HCT116 (cell line): ENCODE measurements around the gene DLG2. TPM values are rescaled to one million over a fixed set of nuclear protein-coding genes. Genes with fewer than 3 reads are reported as not detected.

Experiments
- ATAC-seq: fragments of 200-7000 bp; cut with Tn5 transposase; 2 replicates; pipeline ENCODE4 v1.9.1; 2020; ENCODE audit warnings: mild to moderate bottlenecking, moderate library complexity
- BruUV-seq: library from RNA; stranded (reverse); fragments of 400-500 nt; replicated peaks from 2 replicates; lab custom pipeline; 2021; lab: Mats Ljungman, UMichigan
- CTCF ChIA-PET: fragments of 300-600 bp; sonication (Branson Sonifier 250); formaldehyde crosslinking; loops from one replicate; lab custom pipeline; 2021; ENCODE audit warnings: antibody characterized with exemption; lab: Charles Lee
- POLR2A ChIA-PET: fragments of 300-600, 350-600 bp; sonication (Branson Sonifier 250); formaldehyde crosslinking; loops from one replicate; lab custom pipeline; 2021; ENCODE audit warnings: antibody characterized with exemption; lab: Charles Lee
- RAD21 ChIA-PET, 2 experiments: fragments of 300-600 bp; sonication (Branson Sonifier 250); formaldehyde crosslinking; loops; one replicate each; lab custom pipeline; 2023; ENCODE audit warnings: low total read pairs in 2 of 2; ENCODE audit not compliant: uncharacterized antibody in 2 of 2, unreplicated experiment in 2 of 2, low non-redundant PET in 1 of 2; lab: Charles Lee
- DNase-seq: peaks from one replicate; pipeline ENCODE4 v3.0.0-alpha.2; 2010; ENCODE audit warnings: low read depth, low spot score
- H2AFZ ChIP-seq: fragments of 200-600 bp; shearing (Covaris generic), sonication (generic); 2 replicates; pipeline ENCODE4 v1.6.1; 2017; ENCODE audit warnings: low read depth, mixed run types, mixed read lengths, antibody characterized with exemption, low read length; ENCODE audit not compliant: poor library complexity, severe bottlenecking
- H3K27ac ChIP-seq: 2 replicates; pipeline ENCODE4 v1.5.1; 2012; ENCODE audit warnings: low read depth, low read length
- H3K27me3 ChIP-seq: fragments of 200-600 bp; sonication (generic); 2 replicates; pipeline ENCODE4 v1.6.1; 2016; ENCODE audit warnings: mixed run types, low read length, mixed read lengths; ENCODE audit not compliant: insufficient read depth
- H3K36me3 ChIP-seq, 2 experiments: fragments of 200-500 bp in 1 of 2; fragments of 200-600 bp in 1 of 2; sonication (Bioruptor generic) in 1 of 2; sonication (generic) in 1 of 2; 2 replicates each; pipeline versions ENCODE4 v1.5.1 to v1.6.1; 2014 to 2016; ENCODE audit warnings: low read length in 2 of 2, inconsistent platforms in 1 of 2, mixed read lengths in 1 of 2, mixed run types in 1 of 2; ENCODE audit not compliant: insufficient read depth in 2 of 2, control insufficient read depth in 1 of 2
- H3K4me1 ChIP-seq, 2 experiments: fragments of 200-600 bp in 1 of 2; sonication (generic) in 1 of 2; 2 replicates each; pipeline versions ENCODE4 v1.5.1 to v1.6.1; 2012 to 2017; ENCODE audit warnings: low read length in 2 of 2, inconsistent platforms in 1 of 2, mild to moderate bottlenecking in 1 of 2, mixed read lengths in 1 of 2, mixed run types in 1 of 2, moderate library complexity in 1 of 2; ENCODE audit not compliant: insufficient read depth in 2 of 2, control insufficient read depth in 1 of 2
- H3K4me2 ChIP-seq: fragments of 200-600 bp; sonication (generic); 2 replicates; pipeline ENCODE4 v1.6.1; 2017; ENCODE audit warnings: mixed run types, low read length, mixed read lengths
- H3K4me3 ChIP-seq, 2 experiments: fragments of 200-600 bp in 1 of 2; sonication (generic) in 1 of 2; replicated peaks in 1 of 2; 2 replicates each; pipeline ENCODE4 v1.5.1; 2011 to 2016; ENCODE audit warnings: low read length in 2 of 2, control low read depth in 1 of 2, low read depth in 1 of 2, mild to moderate bottlenecking in 1 of 2, mixed read lengths in 1 of 2, mixed run types in 1 of 2
- H3K79me2 ChIP-seq: fragments of 200-600 bp; sonication (generic); 2 replicates; pipeline ENCODE4 v1.6.1; 2017; ENCODE audit warnings: mild to moderate bottlenecking, mixed run types, low read length, moderate library complexity, mixed read lengths; ENCODE audit not compliant: insufficient read depth
- H3K9ac ChIP-seq: fragments of 200-600 bp; sonication (generic); 2 replicates; pipeline ENCODE4 v1.6.1; 2016; ENCODE audit warnings: low read length, mixed read lengths
- H3K9me2 ChIP-seq: fragments of 200-600 bp; sonication (generic), shearing (Covaris generic); 2 replicates; pipeline ENCODE4 v1.6.1; 2017; ENCODE audit warnings: mixed run types, mild to moderate bottlenecking, moderate library complexity; ENCODE audit not compliant: insufficient read depth
- H3K9me3 ChIP-seq, 2 experiments: fragments of 200-500 bp in 1 of 2; fragments of 200-600 bp in 1 of 2; sonication (Bioruptor generic) in 1 of 2; sonication (generic) in 1 of 2; 2 replicates each; pipeline ENCODE4 v1.6.1; 2014 to 2017; ENCODE audit warnings: low read length in 2 of 2, mixed read lengths in 2 of 2, inconsistent platforms in 1 of 2, low read depth in 1 of 2, mild to moderate bottlenecking in 1 of 2, mixed run types in 1 of 2, moderate library complexity in 1 of 2; ENCODE audit not compliant: control insufficient read depth in 1 of 2, insufficient read depth in 1 of 2
- H4K20me1 ChIP-seq: fragments of 200-600 bp; sonication (generic), shearing (Covaris generic); 2 replicates; pipeline ENCODE4 v1.6.1; 2017; ENCODE audit warnings: mixed run types, mild to moderate bottlenecking, moderate library complexity; ENCODE audit not compliant: insufficient read depth
- ATF3 ChIP-seq: IDR thresholded peaks from 2 replicates; pipeline ENCODE4 v1.6.1; 2012
- CBX3 ChIP-seq: IDR thresholded peaks from 2 replicates; pipeline ENCODE4 v1.6.1; 2012; ENCODE audit warnings: low read depth
- EGR1 ChIP-seq: IDR thresholded peaks from 2 replicates; pipeline ENCODE4 v1.6.1; 2012; ENCODE audit warnings: low read depth
- ELF1 ChIP-seq: IDR thresholded peaks from 2 replicates; pipeline ENCODE4 v1.6.1; 2012; ENCODE audit warnings: low read depth, borderline replicate concordance
- EZH2phosphoT487 ChIP-seq: fragments of 200-600 bp; IDR thresholded peaks from 2 replicates; pipeline ENCODE4 v1.6.1; 2018; ENCODE audit warnings: antibody characterized with exemption, borderline replicate concordance
- JUND ChIP-seq: IDR thresholded peaks from 2 replicates; pipeline ENCODE4 v1.6.1; 2012
- POLR2A ChIP-seq: IDR thresholded peaks from 2 replicates; pipeline ENCODE4 v1.7.0; 2011; ENCODE audit warnings: borderline replicate concordance; ENCODE audit not compliant: insufficient read depth, insufficient read length; ENCODE audit errors: extremely low read depth
- POLR2AphosphoS5 ChIP-seq: IDR thresholded peaks from 2 replicates; pipeline ENCODE4 v1.6.1; 2011; ENCODE audit warnings: mild to moderate bottlenecking, low read depth, low read length, moderate library complexity
- SIN3A ChIP-seq: IDR thresholded peaks from 2 replicates; pipeline ENCODE4 v1.6.1; 2012; ENCODE audit warnings: low read depth
- SP1 ChIP-seq: IDR thresholded peaks from 2 replicates; pipeline ENCODE4 v1.6.1; 2012; ENCODE audit warnings: low read depth
- SRF ChIP-seq: IDR thresholded peaks from 2 replicates; pipeline ENCODE4 v1.6.1; 2012; ENCODE audit warnings: low read depth
- YY1 ChIP-seq: IDR thresholded peaks from 2 replicates; pipeline ENCODE4 v1.6.1; 2011; ENCODE audit warnings: low read length, low read depth, moderate library complexity, mild to moderate bottlenecking; ENCODE audit not compliant: insufficient replicate concordance; ENCODE audit errors: extremely low read depth
- ZFX ChIP-seq: fragments of 450-650 bp; IDR thresholded peaks from 2 replicates; pipeline ENCODE4 v1.6.1; 2017
- ZNF274 ChIP-seq: fragments of 200-500 bp; sonication (Bioruptor generic); IDR thresholded peaks from 2 replicates; pipeline ENCODE4 v1.6.1; 2014; ENCODE audit warnings: mild to moderate bottlenecking, low read depth, low read length, inconsistent platforms
- intact Hi-C: fragments of 100-400 bp; cut with micrococcal nuclease; formaldehyde crosslinking; loops from 2 replicates; pipeline ENCODE4 v1.10.0; 2022
- total RNA-seq: library from RNA; stranded (reverse); gene quantifications from one replicate; pipeline ENCODE4 v1.2.1, GENCODE V29; 2021; ENCODE audit not compliant: unreplicated experiment
- TF ChIP-seq, protein P1 (sequence below): IDR thresholded peaks from 2 replicates; pipeline ENCODE4 v1.6.1; 2012; ENCODE audit warnings: low read depth
- TF ChIP-seq, protein P2 (sequence below), 3 experiments: fragments of 200-600 bp in 1 of 3; sonication (generic) in 1 of 3; IDR thresholded peaks in 2 of 3; conservative IDR thresholded peaks in 1 of 3; 2 replicates each; pipeline ENCODE4 v1.5.1; 2012 to 2017; ENCODE audit warnings: low read depth in 2 of 3, low read length in 2 of 3, antibody characterized with exemption in 1 of 3, borderline replicate concordance in 1 of 3, control low read depth in 1 of 3, mild to moderate bottlenecking in 1 of 3, mixed read lengths in 1 of 3, mixed run types in 1 of 3, moderate library complexity in 1 of 3; ENCODE audit not compliant: insufficient read depth in 1 of 3
- TF ChIP-seq, protein P3 (sequence below): IDR thresholded peaks from 2 replicates; pipeline ENCODE4 v1.6.1; 2011; ENCODE audit warnings: mild to moderate bottlenecking, low read length, moderate library complexity; ENCODE audit not compliant: insufficient replicate concordance; ENCODE audit errors: extremely low read depth
- TF ChIP-seq, protein P4 (sequence below): IDR thresholded peaks from 2 replicates; pipeline ENCODE4 v1.6.1; 2012

The DLG2 gene
- total RNA-seq, 1 experiment from 2014 or later = 2.4 TPM

- H3K27me3 ChIP-seq = no peaks in the 10 kb centered on the region
- H3K27ac ChIP-seq = no peak overlapping the region
- intact Hi-C loops = no loop called here
- DNase-seq (no peak), ATAC-seq (no peak)
- POLR2A ChIA-PET = no interaction called here
- no peaks in the 10 kb centered on the region for H4K20me1 ChIP-seq
- no peak overlapping the region for H3K9ac ChIP-seq
- no peaks in the 10 kb centered on the region for H3K79me2 ChIP-seq
- no peak for TF ChIP-seq ZFX
- no peak for TF ChIP-seq ELF1
- no peak for TF ChIP-seq EZH2phosphoT487
- no peak for TF ChIP-seq POLR2AphosphoS5
- TF ChIP-seq, protein P1, sequence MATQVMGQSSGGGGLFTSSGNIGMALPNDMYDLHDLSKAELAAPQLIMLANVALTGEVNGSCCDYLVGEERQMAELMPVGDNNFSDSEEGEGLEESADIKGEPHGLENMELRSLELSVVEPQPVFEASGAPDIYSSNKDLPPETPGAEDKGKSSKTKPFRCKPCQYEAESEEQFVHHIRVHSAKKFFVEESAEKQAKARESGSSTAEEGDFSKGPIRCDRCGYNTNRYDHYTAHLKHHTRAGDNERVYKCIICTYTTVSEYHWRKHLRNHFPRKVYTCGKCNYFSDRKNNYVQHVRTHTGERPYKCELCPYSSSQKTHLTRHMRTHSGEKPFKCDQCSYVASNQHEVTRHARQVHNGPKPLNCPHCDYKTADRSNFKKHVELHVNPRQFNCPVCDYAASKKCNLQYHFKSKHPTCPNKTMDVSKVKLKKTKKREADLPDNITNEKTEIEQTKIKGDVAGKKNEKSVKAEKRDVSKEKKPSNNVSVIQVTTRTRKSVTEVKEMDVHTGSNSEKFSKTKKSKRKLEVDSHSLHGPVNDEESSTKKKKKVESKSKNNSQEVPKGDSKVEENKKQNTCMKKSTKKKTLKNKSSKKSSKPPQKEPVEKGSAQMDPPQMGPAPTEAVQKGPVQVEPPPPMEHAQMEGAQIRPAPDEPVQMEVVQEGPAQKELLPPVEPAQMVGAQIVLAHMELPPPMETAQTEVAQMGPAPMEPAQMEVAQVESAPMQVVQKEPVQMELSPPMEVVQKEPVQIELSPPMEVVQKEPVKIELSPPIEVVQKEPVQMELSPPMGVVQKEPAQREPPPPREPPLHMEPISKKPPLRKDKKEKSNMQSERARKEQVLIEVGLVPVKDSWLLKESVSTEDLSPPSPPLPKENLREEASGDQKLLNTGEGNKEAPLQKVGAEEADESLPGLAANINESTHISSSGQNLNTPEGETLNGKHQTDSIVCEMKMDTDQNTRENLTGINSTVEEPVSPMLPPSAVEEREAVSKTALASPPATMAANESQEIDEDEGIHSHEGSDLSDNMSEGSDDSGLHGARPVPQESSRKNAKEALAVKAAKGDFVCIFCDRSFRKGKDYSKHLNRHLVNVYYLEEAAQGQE = no peak
- no peak for TF ChIP-seq ATF3
- TF ChIP-seq JUND = no peak
- no peak for TF ChIP-seq EGR1
- TF ChIP-seq YY1 = no peak
- no peak for TF ChIP-seq ZNF274
- TF ChIP-seq, protein P2, sequence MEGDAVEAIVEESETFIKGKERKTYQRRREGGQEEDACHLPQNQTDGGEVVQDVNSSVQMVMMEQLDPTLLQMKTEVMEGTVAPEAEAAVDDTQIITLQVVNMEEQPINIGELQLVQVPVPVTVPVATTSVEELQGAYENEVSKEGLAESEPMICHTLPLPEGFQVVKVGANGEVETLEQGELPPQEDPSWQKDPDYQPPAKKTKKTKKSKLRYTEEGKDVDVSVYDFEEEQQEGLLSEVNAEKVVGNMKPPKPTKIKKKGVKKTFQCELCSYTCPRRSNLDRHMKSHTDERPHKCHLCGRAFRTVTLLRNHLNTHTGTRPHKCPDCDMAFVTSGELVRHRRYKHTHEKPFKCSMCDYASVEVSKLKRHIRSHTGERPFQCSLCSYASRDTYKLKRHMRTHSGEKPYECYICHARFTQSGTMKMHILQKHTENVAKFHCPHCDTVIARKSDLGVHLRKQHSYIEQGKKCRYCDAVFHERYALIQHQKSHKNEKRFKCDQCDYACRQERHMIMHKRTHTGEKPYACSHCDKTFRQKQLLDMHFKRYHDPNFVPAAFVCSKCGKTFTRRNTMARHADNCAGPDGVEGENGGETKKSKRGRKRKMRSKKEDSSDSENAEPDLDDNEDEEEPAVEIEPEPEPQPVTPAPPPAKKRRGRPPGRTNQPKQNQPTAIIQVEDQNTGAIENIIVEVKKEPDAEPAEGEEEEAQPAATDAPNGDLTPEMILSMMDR (IDR thresholded peaks at IDR 0.05 in 2 of 3, conservative IDR thresholded peaks at IDR 0.05 in 1 of 3; ENCODE audit: borderline replicate concordance in 1 of 3, insufficient read depth in 1 of 3, low read depth in 2 of 3, low read length in 2 of 3) = no peak
- no peak for TF ChIP-seq POLR2A
- TF ChIP-seq CBX3 = no peak
- no peak for TF ChIP-seq SP1
- TF ChIP-seq SRF = no peak
- TF ChIP-seq, protein P3, sequence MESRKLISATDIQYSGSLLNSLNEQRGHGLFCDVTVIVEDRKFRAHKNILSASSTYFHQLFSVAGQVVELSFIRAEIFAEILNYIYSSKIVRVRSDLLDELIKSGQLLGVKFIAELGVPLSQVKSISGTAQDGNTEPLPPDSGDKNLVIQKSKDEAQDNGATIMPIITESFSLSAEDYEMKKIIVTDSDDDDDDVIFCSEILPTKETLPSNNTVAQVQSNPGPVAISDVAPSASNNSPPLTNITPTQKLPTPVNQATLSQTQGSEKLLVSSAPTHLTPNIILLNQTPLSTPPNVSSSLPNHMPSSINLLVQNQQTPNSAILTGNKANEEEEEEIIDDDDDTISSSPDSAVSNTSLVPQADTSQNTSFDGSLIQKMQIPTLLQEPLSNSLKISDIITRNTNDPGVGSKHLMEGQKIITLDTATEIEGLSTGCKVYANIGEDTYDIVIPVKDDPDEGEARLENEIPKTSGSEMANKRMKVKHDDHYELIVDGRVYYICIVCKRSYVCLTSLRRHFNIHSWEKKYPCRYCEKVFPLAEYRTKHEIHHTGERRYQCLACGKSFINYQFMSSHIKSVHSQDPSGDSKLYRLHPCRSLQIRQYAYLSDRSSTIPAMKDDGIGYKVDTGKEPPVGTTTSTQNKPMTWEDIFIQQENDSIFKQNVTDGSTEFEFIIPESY = no peak
- TF ChIP-seq, protein P4, sequence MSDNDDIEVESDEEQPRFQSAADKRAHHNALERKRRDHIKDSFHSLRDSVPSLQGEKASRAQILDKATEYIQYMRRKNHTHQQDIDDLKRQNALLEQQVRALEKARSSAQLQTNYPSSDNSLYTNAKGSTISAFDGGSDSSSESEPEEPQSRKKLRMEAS = no peak
- TF ChIP-seq SIN3A = no peak
- BruUV-seq = no TSS peak
- no peaks in the 10 kb centered on the region for H3K4me1 ChIP-seq
- no peaks in the 10 kb centered on the region for H3K36me3 ChIP-seq
- no peaks in the 10 kb centered on the region for H3K9me2 ChIP-seq
- H3K4me3 ChIP-seq = no peak overlapping the region
- RAD21 ChIA-PET = no interaction called here
- CTCF ChIA-PET = no interaction called here
- no peak overlapping the region for H3K4me2 ChIP-seq
- H2AFZ ChIP-seq = no peak overlapping the region
- H3K9me3 ChIP-seq = no peaks in the 10 kb centered on the region
Observed at GRCh38 chr11:84612645-84613044, 1014.5 kb downstream of the DLG2 start.
